Transverse colon (tissue), 3 donors: Measurements from ENCODE around the gene SNUPN.

Experiments
- POLR2A ChIP-seq: fragments of 450-650 bp; IDR thresholded peaks from one replicate; pipeline ENCODE4 v1.6.1; 2016; ENCODE audit warnings: antibody characterized with exemption, mild to moderate bottlenecking, moderate library complexity
- POLR2AphosphoS5 ChIP-seq, 3 donors: sonication (generic); formaldehyde crosslinking; IDR thresholded peaks; one replicate each; pipeline ENCODE4 v1.6.1; 2016; ENCODE audit warnings: antibody characterized with exemption in 3 of 3

DNA sequence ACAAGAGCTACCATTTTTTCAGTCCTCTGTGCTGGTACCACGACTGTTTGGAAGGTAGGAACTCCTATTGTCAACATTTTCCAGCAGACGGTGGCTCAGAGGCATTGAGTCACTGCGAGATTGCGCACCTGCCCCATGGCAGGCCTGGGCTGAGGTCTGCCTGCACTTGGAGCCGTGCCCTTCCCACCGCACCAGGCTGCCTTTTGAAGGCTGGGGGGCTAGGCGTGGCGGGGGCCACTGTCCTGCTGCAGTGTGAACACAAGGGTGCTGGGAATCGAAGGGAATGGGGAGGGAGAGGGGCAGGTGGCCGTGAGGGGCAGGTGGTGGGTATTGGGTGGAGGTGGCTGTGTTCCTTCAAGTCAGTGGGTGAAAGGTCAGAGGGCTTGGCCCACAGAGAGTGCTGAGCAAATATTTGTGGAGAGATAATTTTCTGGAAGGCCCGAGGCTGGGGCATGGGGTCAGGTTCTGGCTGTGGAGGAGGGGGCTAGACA, 38.5 kb upstream of the SNUPN start:
- TF ChIP-seq POLR2AphosphoS5 (IDR thresholded peaks at IDR 0.05), result peak in 2 of 3 donors; percentile 13 to 37
- no peak for TF ChIP-seq POLR2A
